Measurements from ENCODE around the gene C9orf50. TPM values are rescaled to one million over a fixed set of nuclear protein-coding genes. Genes with fewer than 3 reads are reported as not detected.
"Not testable (repeated sequence)": the region's sequence is repeated elsewhere in the genome, so short reads cannot be mapped to it uniquely, and the experiment has no call there.

Gene C9orf50
- total RNA-seq, 2 experiments from 2014 or later: not detected

- ChIA-PET CTCF (interaction anchor here (1.5 to 2.0 kb wide), 2 partner anchors 29 to 452 kb away, joined by 4 to 10 read pairs; no protein-coding TSS in a partner anchor), POLR2A (interaction anchor here (0.6 to 1.1 kb wide), 2 partner anchors 43 to 417 kb away, joined by 3 read pairs; partner anchors contain the start of gene IER5L)
- Mint-ChIP-seq H3K4me3 (no peak overlapping the region), H3K4me1 (ENCODE audit: low read depth) (peaks cover 14% of the 10 kb centered on the region), H3K27ac (no peak overlapping the region), H3K27me3 (peaks cover 3% of the 10 kb centered on the region), H3K36me3 (ENCODE audit: low read depth) (no peaks in the 10 kb centered on the region), H3K9me3 (no peaks in the 10 kb centered on the region)
- ATAC-seq (no peak), DNase-seq (no peak)
- no peak for TF ChIP-seq CTCF (IDR thresholded peaks at IDR 0.05)
- intact Hi-C loops (cut with micrococcal nuclease): no loop called here
These were observed 25.6 kb downstream of the C9orf50 start for GRCh38 chr9:129595311-129595741.

DNA sequence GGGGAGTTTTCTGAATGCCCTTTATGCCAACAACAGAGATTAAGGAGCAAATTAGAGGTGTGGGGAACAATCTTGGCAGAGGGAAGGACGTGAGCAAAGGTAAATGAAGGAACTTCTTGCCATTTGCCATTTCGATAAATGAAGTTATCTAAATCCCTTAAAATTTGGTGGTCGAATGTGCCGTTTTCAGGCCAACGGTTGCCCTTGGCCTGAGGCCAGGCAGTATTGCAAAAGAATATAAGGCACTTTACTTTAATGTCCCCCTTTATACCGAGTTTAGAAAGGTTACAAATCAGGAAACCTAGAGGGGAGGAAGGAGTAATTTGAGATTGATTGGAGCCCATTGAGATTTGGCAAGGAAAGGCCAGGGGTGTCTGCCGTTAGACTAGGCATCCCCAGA is 26.3 kb downstream of the C9orf50 start:
- H3K36me3 Mint-ChIP-seq (ENCODE audit: low read depth): no peaks in the 10 kb centered on the region
- no peaks in the 10 kb centered on the region for H3K9me3 Mint-ChIP-seq
- H3K27ac Mint-ChIP-seq: no peak overlapping the region
- peaks cover 3% of the 10 kb centered on the region for H3K27me3 Mint-ChIP-seq
- no peak overlapping the region for H3K4me3 Mint-ChIP-seq
- TF ChIP-seq CTCF (IDR thresholded peaks at IDR 0.05): no peak
- CTCF ChIA-PET: no interaction called here
- ATAC-seq (no peak), DNase-seq (no peak)
- POLR2A ChIA-PET: no interaction called here
- intact Hi-C loops (cut with micrococcal nuclease): no loop called here
- peaks cover 14% of the 10 kb centered on the region for H3K4me1 Mint-ChIP-seq (ENCODE audit: low read depth)

GRCh38 chr9:129592790-129593189 is 28.1 kb downstream of the C9orf50 start:
- ATAC-seq; intact Hi-C loops (cut with micrococcal nuclease); H3K9me3 Mint-ChIP-seq; H3K27me3 Mint-ChIP-seq; H3K4me1 Mint-ChIP-seq (ENCODE audit: low read depth); DNase-seq; H3K27ac Mint-ChIP-seq; H3K4me3 Mint-ChIP-seq; H3K36me3 Mint-ChIP-seq (ENCODE audit: low read depth): not testable (repeated sequence)
- POLR2A ChIA-PET: interaction anchor here (1.1 kb wide), 1 partner anchor 22 kb away, joined by 3 read pairs; no protein-coding TSS in a partner anchor
- CTCF ChIA-PET: interaction anchor here (1.1 to 1.6 kb wide), 2 partner anchors 18 to 450 kb away, joined by 3 to 4 read pairs; no protein-coding TSS in a partner anchor

- ATAC-seq (no peak), DNase-seq (no peak)
- Mint-ChIP-seq H3K27ac (no peak overlapping the region), H3K27me3 (no peaks in the 10 kb centered on the region), H3K4me3 (no peak overlapping the region), H3K9me3 (no peaks in the 10 kb centered on the region), H3K4me1 (ENCODE audit: low read depth) (peaks cover 16% of the 10 kb centered on the region), H3K36me3 (ENCODE audit: low read depth) (no peaks in the 10 kb centered on the region)
- POLR2A ChIA-PET: interaction anchor here (0.6 to 1.1 kb wide), 2 partner anchors 22 to 64 kb away, joined by 3 to 5 read pairs; no protein-coding TSS in a partner anchor
- intact Hi-C loops (cut with micrococcal nuclease): no loop called here
- no peak for TF ChIP-seq CTCF (IDR thresholded peaks at IDR 0.05)
- CTCF ChIA-PET: interaction anchor here (0.6 kb wide), 1 partner anchor 19 kb away, joined by 3 read pairs; no protein-coding TSS in a partner anchor
These were observed 29.0 kb downstream of the C9orf50 start for GRCh38 chr9:129591916-129592315.

- POLR2A ChIA-PET: no interaction called here
- Mint-ChIP-seq H3K4me3 (no peak overlapping the region), H3K27me3 (no peaks in the 10 kb centered on the region), H3K27ac (no peak overlapping the region), H3K9me3 (no peaks in the 10 kb centered on the region), H3K36me3 (ENCODE audit: low read depth) (no peaks in the 10 kb centered on the region), H3K4me1 (ENCODE audit: low read depth) (peaks cover 20% of the 10 kb centered on the region)
- DNase-seq (no peak), ATAC-seq (no peak)
- no peak for TF ChIP-seq CTCF (IDR thresholded peaks at IDR 0.05)
- intact Hi-C loops (cut with micrococcal nuclease): no loop called here
- CTCF ChIA-PET: interaction anchor here (1.4 kb wide), 1 partner anchor 416 kb away, joined by 3 read pairs; no protein-coding TSS in a partner anchor
These were observed 30.4 kb downstream of the C9orf50 start for GRCh38 chr9:129590466-129590865.
